Naive B cell (primary cell): ENCODE measurements around the gene XRCC2. TPM values are rescaled to one million over a fixed set of nuclear protein-coding genes. Genes with fewer than 3 reads are reported as not detected.

Source experiments
- ATAC-seq, 2 donors: fragments of 150-1000 bp; cut with Tn5 transposase; 2 replicates each; pipeline ENCODE4 v1.10.0; 2021; ENCODE audit warnings: low read depth in 2 of 2, mild to moderate bottlenecking in 2 of 2, moderate library complexity in 2 of 2
- DNase-seq: peaks from one replicate; pipeline ENCODE4 v3.0.0; 2022
- H3K27ac Mint-ChIP-seq, 6 donors: one replicate each; pipeline ENCODE4 v1.8.0; 2020 to 2022; ENCODE audit warnings: mild to moderate bottlenecking in 6 of 6, mixed read lengths in 6 of 6, moderate library complexity in 5 of 6, inconsistent platforms in 2 of 6
- H3K27me3 Mint-ChIP-seq, 3 donors: one replicate each; pipeline ENCODE4 v1.8.0; 2021 to 2022; ENCODE audit warnings: mixed read lengths in 3 of 3, mild to moderate bottlenecking in 1 of 3
- H3K36me3 Mint-ChIP-seq, 2 donors: one replicate each; pipeline ENCODE4 v1.8.0; 2020 to 2022; ENCODE audit warnings: mixed read lengths in 2 of 2, inconsistent platforms in 1 of 2, mild to moderate bottlenecking in 1 of 2
- H3K4me1 Mint-ChIP-seq, 3 donors: one replicate each; pipeline ENCODE4 v1.8.0; 2020 to 2022; ENCODE audit warnings: mixed read lengths in 3 of 3, inconsistent platforms in 1 of 3, mild to moderate bottlenecking in 1 of 3, moderate library complexity in 1 of 3
- H3K4me3 Mint-ChIP-seq, 8 donors: one replicate each; pipeline ENCODE4 v1.8.0; 2020 to 2022; ENCODE audit warnings: mild to moderate bottlenecking in 8 of 8, mixed read lengths in 8 of 8, moderate library complexity in 8 of 8, inconsistent platforms in 2 of 8
- H3K9me3 Mint-ChIP-seq, 7 donors: one replicate each; pipeline ENCODE4 v1.8.0; 2020 to 2022; ENCODE audit warnings: mixed read lengths in 7 of 7, mild to moderate bottlenecking in 5 of 7, inconsistent platforms in 2 of 7, moderate library complexity in 1 of 7
- polyA plus RNA-seq, 6 donors: library from polyadenylated mRNA; unstranded; fragments of 300-500 nt; fragmentation: Illumina TruSeq; gene quantifications; one replicate each; pipeline ENCODE4 v1.2.3, GENCODE V29; 2021; ENCODE audit warnings: low read depth in 6 of 6

The XRCC2 gene
- polyA plus RNA-seq, 6 donors from 2014 or later, result 0.21 to 1.2 (median 0.39) TPM; not detected in 2

- no peaks in the 10 kb centered on the region for H3K36me3 Mint-ChIP-seq
- no peak overlapping the region for H3K4me3 Mint-ChIP-seq
- no peak overlapping the region for H3K27ac Mint-ChIP-seq
- peaks cover 0 to 2% (median 0%) of the 10 kb centered on the region in 7 donors for H3K9me3 Mint-ChIP-seq
- H3K4me1 Mint-ChIP-seq, result no peaks in the 10 kb centered on the region
- DNase-seq (no peak), ATAC-seq (no peak)
- no peaks in the 10 kb centered on the region for H3K27me3 Mint-ChIP-seq
These were observed 54.5 kb downstream of the XRCC2 start for GRCh38 chr7:152621426-152621825.

DNA sequence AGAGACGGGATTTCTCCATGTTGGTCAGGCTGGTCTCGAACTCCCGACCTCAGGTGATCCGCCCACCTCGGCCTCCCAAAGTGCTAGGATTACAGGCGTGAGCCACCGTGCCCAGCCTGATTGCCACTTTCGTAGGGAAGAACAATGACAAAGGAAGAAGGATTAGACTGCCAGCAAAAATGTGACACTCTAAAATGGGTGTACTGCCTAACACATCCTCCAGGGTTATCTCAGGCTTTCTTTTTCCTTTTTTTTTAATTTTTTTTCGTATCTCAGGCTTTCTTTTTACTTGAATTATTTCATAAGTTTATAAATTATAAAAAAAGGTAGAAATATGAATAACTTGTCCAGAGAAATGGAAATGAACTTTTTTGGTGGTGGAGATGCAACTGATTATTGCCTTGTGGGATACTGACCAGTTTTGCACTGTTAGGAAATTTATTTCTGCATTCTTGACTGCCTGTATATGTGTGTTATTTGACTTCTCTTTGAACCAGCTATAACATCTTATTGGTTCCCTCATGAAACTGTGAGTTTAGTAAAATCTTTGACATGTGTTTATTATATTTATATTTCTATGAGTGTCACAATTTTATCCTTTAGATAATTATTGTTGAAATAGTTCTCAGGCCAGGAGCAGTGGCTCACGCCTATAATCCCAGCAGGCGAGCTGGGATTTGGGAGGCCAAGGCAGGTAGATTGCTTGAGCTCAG lies 56.8 kb downstream of the XRCC2 start:
- Mint-ChIP-seq H3K27ac (no peak overlapping the region), H3K4me1 (no peaks in the 10 kb centered on the region), H3K36me3 (no peaks in the 10 kb centered on the region), H3K9me3 (no peaks in the 10 kb centered on the region), H3K4me3 (no peak overlapping the region), H3K27me3 (no peaks in the 10 kb centered on the region)
- DNase-seq (no peak), ATAC-seq (no peak)

DNA sequence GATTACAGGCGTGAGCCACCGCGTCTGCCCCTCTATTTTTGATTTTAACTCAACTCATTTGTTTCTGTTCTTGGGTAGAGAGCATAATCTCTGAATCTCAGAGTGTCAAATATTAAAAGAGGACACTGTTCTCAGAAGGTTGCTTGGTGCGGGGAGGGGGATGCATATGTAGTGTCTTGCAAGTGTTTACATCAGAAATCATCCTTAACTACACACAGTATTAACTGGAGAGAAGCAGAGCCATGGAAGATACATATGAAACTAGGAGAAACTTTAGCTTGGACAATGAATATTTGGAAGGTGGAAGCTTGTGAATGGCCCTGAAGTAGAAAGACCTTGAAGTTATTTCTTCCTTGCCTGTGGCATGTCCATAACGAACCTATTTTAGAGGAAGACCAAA lies 57.5 kb downstream of the XRCC2 start:
- no peaks in the 10 kb centered on the region for H3K4me1 Mint-ChIP-seq
- H3K27ac Mint-ChIP-seq, result no peak overlapping the region
- ATAC-seq (no peak), DNase-seq (no peak)
- no peak overlapping the region for H3K4me3 Mint-ChIP-seq
- H3K36me3 Mint-ChIP-seq, result no peaks in the 10 kb centered on the region
- no peaks in the 10 kb centered on the region for H3K27me3 Mint-ChIP-seq
- H3K9me3 Mint-ChIP-seq, result no peaks in the 10 kb centered on the region

DNA sequence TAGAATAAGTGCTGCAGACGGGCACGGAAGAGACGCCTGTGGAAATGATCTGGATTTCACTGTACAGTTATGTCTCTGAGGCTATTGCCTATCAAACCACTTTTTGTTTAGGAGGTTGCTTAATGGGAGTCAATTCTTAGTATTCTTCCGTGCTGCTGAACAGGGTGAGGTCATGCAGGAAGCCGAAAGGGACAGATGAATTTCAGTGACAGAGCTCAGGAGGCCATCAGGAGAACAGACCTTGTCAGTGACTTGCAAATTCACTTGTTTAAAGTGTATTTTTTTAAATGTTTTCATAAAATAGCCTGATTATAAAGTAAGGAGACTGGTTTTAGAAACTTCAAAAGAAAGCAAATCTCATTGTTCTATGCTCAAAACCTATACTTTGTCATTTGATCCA lies 58.9 kb downstream of the XRCC2 start:
- ATAC-seq (no peak), DNase-seq (no peak)
- H3K36me3 Mint-ChIP-seq, result no peaks in the 10 kb centered on the region
- no peaks in the 10 kb centered on the region for H3K4me1 Mint-ChIP-seq
- no peak overlapping the region for H3K27ac Mint-ChIP-seq
- H3K9me3 Mint-ChIP-seq, result peaks cover 3 to 13% (median 7%) of the 10 kb centered on the region in 7 donors
- no peaks in the 10 kb centered on the region for H3K27me3 Mint-ChIP-seq
- H3K4me3 Mint-ChIP-seq, result no peak overlapping the region

GRCh38 chr7:152615031-152615741 lies 60.8 kb downstream of the XRCC2 start:
- no peak for ATAC-seq
- no peaks in the 10 kb centered on the region for H3K4me1 Mint-ChIP-seq
- peaks cover 3 to 14% (median 7%) of the 10 kb centered on the region in 7 donors for H3K9me3 Mint-ChIP-seq

GRCh38 chr7:152608656-152609055 lies 67.3 kb downstream of the XRCC2 start:
- ATAC-seq, result no peak

More at GRCh38 chr7:152615031-152615741, 60.8 kb downstream of the XRCC2 start:
- no peak for DNase-seq
- Mint-ChIP-seq H3K27me3 (no peaks in the 10 kb centered on the region), H3K27ac (no peak overlapping the region), H3K36me3 (no peaks in the 10 kb centered on the region), H3K4me3 (peak overlapping the region in 1 of 8 donors; percentile 2)

GRCh38 chr7:152608208-152608607 lies 67.7 kb downstream of the XRCC2 start:
- no peak for ATAC-seq
- Mint-ChIP-seq H3K36me3 (no peaks in the 10 kb centered on the region), H3K9me3 (peaks cover 3 to 13% (median 7%) of the 10 kb centered on the region in 7 donors), H3K27ac (no peak overlapping the region), H3K4me1 (no peaks in the 10 kb centered on the region), H3K27me3 (no peaks in the 10 kb centered on the region), H3K4me3 (no peak overlapping the region)
- no peak for DNase-seq

More at GRCh38 chr7:152608656-152609055, 67.3 kb downstream of the XRCC2 start:
- Mint-ChIP-seq H3K27ac (no peak overlapping the region), H3K4me1 (no peaks in the 10 kb centered on the region), H3K9me3 (peaks cover 3 to 14% (median 7%) of the 10 kb centered on the region in 7 donors), H3K36me3 (no peaks in the 10 kb centered on the region), H3K27me3 (no peaks in the 10 kb centered on the region), H3K4me3 (no peak overlapping the region)
- DNase-seq, result no peak

- peaks cover 0 to 2% (median 0%) of the 10 kb centered on the region in 7 donors for H3K9me3 Mint-ChIP-seq
- H3K27ac Mint-ChIP-seq, result no peak overlapping the region
- H3K27me3 Mint-ChIP-seq, result no peaks in the 10 kb centered on the region
These were observed 68.9 kb downstream of the XRCC2 start for GRCh38 chr7:152607007-152607406.

DNA sequence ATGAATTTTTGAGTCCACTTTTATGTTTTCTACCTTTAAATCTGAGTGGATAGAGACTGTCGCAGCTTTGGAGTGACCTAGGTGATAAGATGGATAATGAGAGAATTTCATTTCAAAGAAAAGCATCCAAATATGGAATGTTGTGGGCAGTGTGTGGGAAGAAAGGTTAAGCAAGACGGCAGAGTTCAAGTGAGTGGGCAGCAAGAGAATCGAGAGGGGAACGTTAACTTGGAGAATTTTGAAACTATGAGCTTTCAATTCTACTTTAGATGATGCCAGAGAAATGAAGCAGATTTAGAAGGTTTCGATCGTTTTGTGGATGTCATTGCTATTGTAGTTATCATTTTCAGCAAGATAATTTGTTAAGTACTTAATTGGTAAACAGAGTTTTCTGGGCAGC lies 73.0 kb downstream of the XRCC2 start:
- Mint-ChIP-seq H3K36me3 (no peaks in the 10 kb centered on the region), H3K27ac (no peak overlapping the region), H3K9me3 (peaks cover 0 to 1% (median 0%) of the 10 kb centered on the region in 7 donors), H3K4me1 (no peaks in the 10 kb centered on the region), H3K4me3 (no peak overlapping the region), H3K27me3 (no peaks in the 10 kb centered on the region)
- ATAC-seq, result no peak
- DNase-seq, result no peak

More at GRCh38 chr7:152607007-152607406, 68.9 kb downstream of the XRCC2 start:
- ATAC-seq (no peak), DNase-seq (no peak)
- Mint-ChIP-seq H3K36me3 (no peaks in the 10 kb centered on the region), H3K4me1 (no peaks in the 10 kb centered on the region), H3K4me3 (no peak overlapping the region)

DNA sequence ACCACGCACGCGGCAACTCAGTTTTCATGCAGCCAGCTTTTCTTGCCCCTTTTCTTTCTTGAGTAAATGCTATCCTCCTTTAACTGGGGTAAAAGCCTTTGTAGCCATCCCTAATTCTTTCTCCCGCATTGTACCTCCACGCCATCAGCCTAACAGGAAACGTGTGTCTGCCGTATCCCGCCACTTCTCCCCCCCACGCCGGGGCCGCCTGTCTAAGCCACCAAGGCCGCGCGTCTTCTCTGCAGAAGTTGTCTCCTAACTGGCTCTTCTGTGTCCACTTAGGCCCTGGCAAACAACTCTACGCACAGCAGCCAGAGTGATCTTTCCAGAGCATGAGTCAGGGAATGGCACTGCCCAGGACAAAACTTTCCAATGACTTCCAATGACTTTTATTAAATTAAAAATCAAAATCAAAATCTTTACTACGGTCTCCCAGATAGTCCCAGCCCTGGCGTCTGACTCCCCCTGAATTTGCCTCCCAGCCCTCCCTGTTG lies 74.6 kb downstream of the XRCC2 start:
- Mint-ChIP-seq H3K27me3 (no peaks in the 10 kb centered on the region), H3K27ac (no peak overlapping the region), H3K4me3 (no peak overlapping the region), H3K36me3 (no peaks in the 10 kb centered on the region), H3K9me3 (peaks cover 0 to 1% (median 0%) of the 10 kb centered on the region in 7 donors), H3K4me1 (no peaks in the 10 kb centered on the region)
- no peak for ATAC-seq
- DNase-seq, result no peak

- DNase-seq (no peak), ATAC-seq (no peak)
- no peak overlapping the region for H3K4me3 Mint-ChIP-seq
- H3K9me3 Mint-ChIP-seq, result peaks cover 0 to 2% (median 0%) of the 10 kb centered on the region in 7 donors
- H3K27ac Mint-ChIP-seq, result no peak overlapping the region
- no peaks in the 10 kb centered on the region for H3K36me3 Mint-ChIP-seq
- no peaks in the 10 kb centered on the region for H3K4me1 Mint-ChIP-seq
- no peaks in the 10 kb centered on the region for H3K27me3 Mint-ChIP-seq
These were observed 75.7 kb downstream of the XRCC2 start for GRCh38 chr7:152600266-152600665.

- H3K36me3 Mint-ChIP-seq, result no peaks in the 10 kb centered on the region
- no peak overlapping the region for H3K4me3 Mint-ChIP-seq
- DNase-seq, result no peak
- H3K27ac Mint-ChIP-seq, result no peak overlapping the region
- peaks cover 0 to 2% (median 0%) of the 10 kb centered on the region in 7 donors for H3K9me3 Mint-ChIP-seq
- no peak for ATAC-seq
- no peaks in the 10 kb centered on the region for H3K27me3 Mint-ChIP-seq
- H3K4me1 Mint-ChIP-seq, result no peaks in the 10 kb centered on the region
These were observed 78.4 kb downstream of the XRCC2 start for GRCh38 chr7:152597507-152597906.

- no peak for ATAC-seq
- Mint-ChIP-seq H3K36me3 (no peaks in the 10 kb centered on the region), H3K4me3 (no peak overlapping the region), H3K27ac (peak overlapping the region in 1 of 6 donors; percentile 19), H3K4me1 (no peaks in the 10 kb centered on the region), H3K27me3 (no peaks in the 10 kb centered on the region), H3K9me3 (peaks cover 0 to 2% (median 0%) of the 10 kb centered on the region in 7 donors)
- DNase-seq, result no peak
These were observed 79.1 kb downstream of the XRCC2 start for GRCh38 chr7:152596824-152597223.
